ENCODE data around the gene KREMEN1. TPM values are rescaled to one million over a fixed set of nuclear protein-coding genes. Genes with fewer than 3 reads are reported as not detected.

Gene KREMEN1
- total and polyA plus RNA-seq, 10 of the 15 experiments (the other 5 are each of a cell fraction or from before 2014, with no cell fraction given): 0.10 to 2.5 (median 0.20) TPM; not detected in 1

GRCh38 chr22:29112121-29112520, 39.3 kb downstream of the KREMEN1 start (continued):
- TF ChIP-seq RAD21 (IDR thresholded peaks at IDR 0.05; ENCODE audit: insufficient read depth, low read depth, low read length) (peak; percentile 32; the same call in 1 of the 2 replicates), CREM (IDR thresholded peaks at IDR 0.05; ENCODE audit: low read depth) (no peak), CREB1 (IDR thresholded peaks at IDR 0.05; ENCODE audit: low read depth) (no peak), CHD4 (IDR thresholded peaks at IDR 0.05) (no peak), JUND (IDR thresholded peaks at IDR 0.05; ENCODE audit: low read depth, low read length) (no peak)
- TF ChIP-seq, protein P1, sequence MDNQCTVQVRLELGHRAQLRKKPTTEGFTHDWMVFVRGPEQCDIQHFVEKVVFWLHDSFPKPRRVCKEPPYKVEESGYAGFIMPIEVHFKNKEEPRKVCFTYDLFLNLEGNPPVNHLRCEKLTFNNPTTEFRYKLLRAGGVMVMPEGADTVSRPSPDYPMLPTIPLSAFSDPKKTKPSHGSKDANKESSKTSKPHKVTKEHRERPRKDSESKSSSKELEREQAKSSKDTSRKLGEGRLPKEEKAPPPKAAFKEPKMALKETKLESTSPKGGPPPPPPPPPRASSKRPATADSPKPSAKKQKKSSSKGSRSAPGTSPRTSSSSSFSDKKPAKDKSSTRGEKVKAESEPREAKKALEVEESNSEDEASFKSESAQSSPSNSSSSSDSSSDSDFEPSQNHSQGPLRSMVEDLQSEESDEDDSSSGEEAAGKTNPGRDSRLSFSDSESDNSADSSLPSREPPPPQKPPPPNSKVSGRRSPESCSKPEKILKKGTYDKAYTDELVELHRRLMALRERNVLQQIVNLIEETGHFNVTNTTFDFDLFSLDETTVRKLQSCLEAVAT (IDR thresholded peaks at IDR 0.05): no peak
- TF ChIP-seq, protein P2, sequence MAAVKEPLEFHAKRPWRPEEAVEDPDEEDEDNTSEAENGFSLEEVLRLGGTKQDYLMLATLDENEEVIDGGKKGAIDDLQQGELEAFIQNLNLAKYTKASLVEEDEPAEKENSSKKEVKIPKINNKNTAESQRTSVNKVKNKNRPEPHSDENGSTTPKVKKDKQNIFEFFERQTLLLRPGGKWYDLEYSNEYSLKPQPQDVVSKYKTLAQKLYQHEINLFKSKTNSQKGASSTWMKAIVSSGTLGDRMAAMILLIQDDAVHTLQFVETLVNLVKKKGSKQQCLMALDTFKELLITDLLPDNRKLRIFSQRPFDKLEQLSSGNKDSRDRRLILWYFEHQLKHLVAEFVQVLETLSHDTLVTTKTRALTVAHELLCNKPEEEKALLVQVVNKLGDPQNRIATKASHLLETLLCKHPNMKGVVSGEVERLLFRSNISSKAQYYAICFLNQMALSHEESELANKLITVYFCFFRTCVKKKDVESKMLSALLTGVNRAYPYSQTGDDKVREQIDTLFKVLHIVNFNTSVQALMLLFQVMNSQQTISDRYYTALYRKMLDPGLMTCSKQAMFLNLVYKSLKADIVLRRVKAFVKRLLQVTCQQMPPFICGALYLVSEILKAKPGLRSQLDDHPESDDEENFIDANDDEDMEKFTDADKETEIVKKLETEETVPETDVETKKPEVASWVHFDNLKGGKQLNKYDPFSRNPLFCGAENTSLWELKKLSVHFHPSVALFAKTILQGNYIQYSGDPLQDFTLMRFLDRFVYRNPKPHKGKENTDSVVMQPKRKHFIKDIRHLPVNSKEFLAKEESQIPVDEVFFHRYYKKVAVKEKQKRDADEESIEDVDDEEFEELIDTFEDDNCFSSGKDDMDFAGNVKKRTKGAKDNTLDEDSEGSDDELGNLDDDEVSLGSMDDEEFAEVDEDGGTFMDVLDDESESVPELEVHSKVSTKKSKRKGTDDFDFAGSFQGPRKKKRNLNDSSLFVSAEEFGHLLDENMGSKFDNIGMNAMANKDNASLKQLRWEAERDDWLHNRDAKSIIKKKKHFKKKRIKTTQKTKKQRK (IDR thresholded peaks at IDR 0.05; ENCODE audit: low read depth, low read length): no peak

- H3K27ac ChIP-seq (ENCODE audit: control insufficient read depth, insufficient read depth): no peak overlapping the region
- no peaks in the 10 kb centered on the region for H3K36me3 ChIP-seq (ENCODE audit: control insufficient read depth in 2 of 2, insufficient read depth in 2 of 2, low read length in 1 of 2)
- H3K79me2 ChIP-seq (ENCODE audit: control insufficient read depth, insufficient read depth, low read length): no peaks in the 10 kb centered on the region
- no TSS peak for BruUV-seq (replicated peaks)
- no peaks in the 10 kb centered on the region for H4K20me1 ChIP-seq (ENCODE audit: control insufficient read depth, insufficient read depth)
- H2AFZ ChIP-seq (ENCODE audit: control insufficient read depth, low read depth, low read length): no peak overlapping the region
- H3K4me3 ChIP-seq: no peak overlapping the region
- in situ Hi-C loops (cut with MboI) (no loop called here), intact Hi-C loops (cut with micrococcal nuclease; ENCODE audit: unreplicated experiment) (no loop called here)
- WGBS (ENCODE audit: insufficient coverage, insufficient replicate concordance, low lambda C conversion rate, missing lambda C conversion rate): 25% methylated on average over 7 of the region's 7 CpGs
- SMC1A ChIA-PET (ENCODE audit: uncharacterized antibody, unreplicated experiment): interaction anchor here (1.2 to 1.8 kb wide), 2 partner anchors 25 to 41 kb away, joined by 3 to 11 read pairs; no protein-coding TSS in a partner anchor
- no peaks in the 10 kb centered on the region; a peak in 1 of 4 replicates for H3K27me3 ChIP-seq (replicated peaks in 1 of 2; ENCODE audit: control insufficient read depth in 2 of 2, insufficient read depth in 2 of 2, low read length in 1 of 2)
- H3K9me3 ChIP-seq (replicated peaks; ENCODE audit: control insufficient read depth, insufficient read depth, low read length): no peaks in the 10 kb centered on the region
- POLR2A ChIA-PET: no interaction called here
- DNase-seq (ENCODE audit: low read depth, low spot score): no peak
- no peak for TF ChIP-seq IKZF2 (IDR thresholded peaks at IDR 0.05)
- H3K4me1 ChIP-seq (ENCODE audit: control insufficient read depth, insufficient read depth, low read length): no peaks in the 10 kb centered on the region
- ATAC-seq: no peak
- H3K9ac ChIP-seq (ENCODE audit: control insufficient read depth, insufficient read depth, low read length): no peak overlapping the region
- no peak overlapping the region for H3K4me2 ChIP-seq (ENCODE audit: control insufficient read depth, insufficient read depth)
- RAD21 ChIA-PET (ENCODE audit: unreplicated experiment): no interaction called here
- CTCF ChIA-PET: interaction anchor here (0.6 to 4.9 kb wide), 5 partner anchors 18 to 178 kb away, joined by 3 to 14 read pairs (median 3); no protein-coding TSS in a partner anchor
- FAIRE-seq: no peak
Observed at GRCh38 chr22:29112681-29113080, 39.8 kb downstream of the KREMEN1 start.
